ENCODE results near the gene TRO. TPM values are rescaled to one million over a fixed set of nuclear protein-coding genes. Genes with fewer than 3 reads are reported as not detected.

Gene TRO
- total RNA-seq, 3 donors from 2014 or later, result 5.0 to 22.0 (median 14.8) TPM

DNA sequence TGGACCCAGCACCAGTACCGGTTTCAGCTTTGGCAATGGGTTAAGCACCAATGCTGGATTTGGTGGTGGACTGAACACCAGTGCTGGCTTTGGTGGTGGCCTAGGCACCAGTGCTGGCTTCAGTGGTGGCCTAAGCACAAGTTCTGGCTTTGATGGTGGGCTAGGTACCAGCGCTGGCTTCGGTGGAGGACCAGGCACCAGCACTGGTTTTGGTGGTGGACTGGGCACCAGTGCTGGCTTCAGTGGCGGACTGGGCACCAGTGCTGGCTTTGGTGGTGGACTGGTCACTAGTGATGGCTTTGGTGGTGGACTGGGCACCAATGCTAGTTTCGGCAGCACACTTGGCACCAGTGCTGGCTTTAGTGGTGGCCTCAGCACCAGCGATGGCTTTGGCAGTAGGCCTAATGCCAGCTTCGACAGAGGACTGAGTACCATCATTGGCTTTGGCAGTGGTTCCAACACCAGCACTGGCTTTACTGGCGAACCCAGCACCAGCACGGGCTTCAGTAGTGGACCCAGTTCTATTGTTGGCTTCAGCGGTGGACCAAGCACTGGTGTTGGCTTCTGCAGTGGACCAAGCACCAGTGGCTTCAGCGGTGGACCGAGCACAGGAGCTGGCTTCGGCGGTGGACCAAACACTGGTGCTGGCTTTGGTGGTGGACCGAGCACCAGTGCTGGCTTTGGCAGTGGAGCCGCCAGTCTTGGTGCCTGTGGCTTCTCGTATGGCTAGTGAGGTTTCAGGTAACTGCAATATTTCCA is 9.8 kb downstream of the TRO start:
- intact Hi-C loops (cut with DNase I; ENCODE audit: low total_unique reads), result no loop called here
- H3K27me3 ChIP-seq, result peaks cover 0 to 39% of the 10 kb centered on the region in 2 donors
- H3K9me3 ChIP-seq, result peaks cover 0 to 9% of the 10 kb centered on the region in 2 donors
- TF ChIP-seq, protein P1, sequence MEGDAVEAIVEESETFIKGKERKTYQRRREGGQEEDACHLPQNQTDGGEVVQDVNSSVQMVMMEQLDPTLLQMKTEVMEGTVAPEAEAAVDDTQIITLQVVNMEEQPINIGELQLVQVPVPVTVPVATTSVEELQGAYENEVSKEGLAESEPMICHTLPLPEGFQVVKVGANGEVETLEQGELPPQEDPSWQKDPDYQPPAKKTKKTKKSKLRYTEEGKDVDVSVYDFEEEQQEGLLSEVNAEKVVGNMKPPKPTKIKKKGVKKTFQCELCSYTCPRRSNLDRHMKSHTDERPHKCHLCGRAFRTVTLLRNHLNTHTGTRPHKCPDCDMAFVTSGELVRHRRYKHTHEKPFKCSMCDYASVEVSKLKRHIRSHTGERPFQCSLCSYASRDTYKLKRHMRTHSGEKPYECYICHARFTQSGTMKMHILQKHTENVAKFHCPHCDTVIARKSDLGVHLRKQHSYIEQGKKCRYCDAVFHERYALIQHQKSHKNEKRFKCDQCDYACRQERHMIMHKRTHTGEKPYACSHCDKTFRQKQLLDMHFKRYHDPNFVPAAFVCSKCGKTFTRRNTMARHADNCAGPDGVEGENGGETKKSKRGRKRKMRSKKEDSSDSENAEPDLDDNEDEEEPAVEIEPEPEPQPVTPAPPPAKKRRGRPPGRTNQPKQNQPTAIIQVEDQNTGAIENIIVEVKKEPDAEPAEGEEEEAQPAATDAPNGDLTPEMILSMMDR (IDR thresholded peaks at IDR 0.05), result no peak
- H3K4me1 ChIP-seq, result no peaks in the 10 kb centered on the region
- no peak overlapping the region for H3K27ac ChIP-seq
- DNase-seq (ENCODE audit: low spot score in 2 of 2), result no peak
- H3K4me3 ChIP-seq, result no peak overlapping the region
- H3K36me3 ChIP-seq, result no peaks in the 10 kb centered on the region

- no peaks in the 10 kb centered on the region for H3K4me1 ChIP-seq
- peaks cover 0 to 33% of the 10 kb centered on the region in 2 donors for H3K27me3 ChIP-seq
- no peak overlapping the region for H3K4me3 ChIP-seq
- TF ChIP-seq POLR2AphosphoS5 (IDR thresholded peaks at IDR 0.05) (no peak), POLR2A (IDR thresholded peaks at IDR 0.05) (no peak)
- TF ChIP-seq, protein P1 (IDR thresholded peaks at IDR 0.05), result no peak
- H3K9me3 ChIP-seq, result peaks cover 0 to 9% of the 10 kb centered on the region in 2 donors
- DNase-seq (ENCODE audit: low spot score in 2 of 2), result no peak
- no peak overlapping the region for H3K27ac ChIP-seq
- intact Hi-C loops (cut with DNase I; ENCODE audit: low total_unique reads), result no loop called here
- no peaks in the 10 kb centered on the region for H3K36me3 ChIP-seq
Measured at GRCh38 chrX:54931107-54931506, 10.5 kb downstream of the TRO start.

GRCh38 chrX:54933150-54933826 is 12.7 kb downstream of the TRO start:
- intact Hi-C loops (cut with DNase I; ENCODE audit: low total_unique reads), result no loop called here
- Histone ChIP-seq H3K4me1 (no peaks in the 10 kb centered on the region), H3K27me3 (peaks cover 0 to 21% of the 10 kb centered on the region in 2 donors), H3K27ac (no peak overlapping the region), H3K9me3 (no peaks in the 10 kb centered on the region), H3K4me3 (no peak overlapping the region), H3K36me3 (no peaks in the 10 kb centered on the region)
- no peak for DNase-seq (ENCODE audit: low spot score in 2 of 2)
- no peak for TF ChIP-seq POLR2AphosphoS5 (IDR thresholded peaks at IDR 0.05)
- TF ChIP-seq, protein P1 (IDR thresholded peaks at IDR 0.05), result no peak
- TF ChIP-seq POLR2A (IDR thresholded peaks at IDR 0.05), result no peak

GRCh38 chrX:54934058-54934457 is 13.4 kb downstream of the TRO start:
- Histone ChIP-seq H3K4me1 (no peaks in the 10 kb centered on the region), H3K9me3 (no peaks in the 10 kb centered on the region), H3K27me3 (peaks cover 0 to 21% of the 10 kb centered on the region in 2 donors), H3K27ac (no peak overlapping the region), H3K36me3 (no peaks in the 10 kb centered on the region), H3K4me3 (no peak overlapping the region)
- TF ChIP-seq POLR2A (IDR thresholded peaks at IDR 0.05), result no peak
- no peak for TF ChIP-seq POLR2AphosphoS5 (IDR thresholded peaks at IDR 0.05)
- TF ChIP-seq, protein P1 (IDR thresholded peaks at IDR 0.05), result no peak
- intact Hi-C loops (cut with DNase I; ENCODE audit: low total_unique reads), result no loop called here
- no peak for DNase-seq (ENCODE audit: low spot score in 2 of 2)

GRCh38 chrX:54934890-54935289 is 14.3 kb downstream of the TRO start:
- Histone ChIP-seq H3K4me3 (no peak overlapping the region), H3K27ac (no peak overlapping the region), H3K27me3 (peaks cover 0 to 21% of the 10 kb centered on the region in 2 donors), H3K36me3 (no peaks in the 10 kb centered on the region), H3K4me1 (no peaks in the 10 kb centered on the region), H3K9me3 (no peaks in the 10 kb centered on the region)
- intact Hi-C loops (cut with DNase I; ENCODE audit: low total_unique reads), result no loop called here
- DNase-seq (ENCODE audit: low spot score in 2 of 2), result no peak
- TF ChIP-seq, protein P1 (IDR thresholded peaks at IDR 0.05), result no peak
- TF ChIP-seq POLR2AphosphoS5 (IDR thresholded peaks at IDR 0.05) (no peak), POLR2A (IDR thresholded peaks at IDR 0.05) (no peak)
